Right lobe of liver (tissue), 4 donors: ENCODE data around the gene NEU4.

Source experiments
- POLR2A ChIP-seq: fragments of 450-650 bp; IDR thresholded peaks from one replicate; pipeline ENCODE4 v1.6.1; 2017; ENCODE audit warnings: antibody characterized with exemption, mild to moderate bottlenecking
- TF ChIP-seq, protein P1 (sequence below), 4 donors: fragments of 200-600 bp in 3 of 4; fragments of 450-650 bp in 1 of 4; IDR thresholded peaks; one replicate each; pipeline versions ENCODE4 v1.5.1 to v1.8.0; 2016 to 2022; ENCODE audit warnings: antibody characterized with exemption in 4 of 4, mild to moderate bottlenecking in 2 of 4
- donor health status: DM: no; HTN: no; CAD: no.
- donor health status: DM: no; HTN: no; CAD: no.
- donor health status: DM: no; HTN: yes; CAD: no.

DNA sequence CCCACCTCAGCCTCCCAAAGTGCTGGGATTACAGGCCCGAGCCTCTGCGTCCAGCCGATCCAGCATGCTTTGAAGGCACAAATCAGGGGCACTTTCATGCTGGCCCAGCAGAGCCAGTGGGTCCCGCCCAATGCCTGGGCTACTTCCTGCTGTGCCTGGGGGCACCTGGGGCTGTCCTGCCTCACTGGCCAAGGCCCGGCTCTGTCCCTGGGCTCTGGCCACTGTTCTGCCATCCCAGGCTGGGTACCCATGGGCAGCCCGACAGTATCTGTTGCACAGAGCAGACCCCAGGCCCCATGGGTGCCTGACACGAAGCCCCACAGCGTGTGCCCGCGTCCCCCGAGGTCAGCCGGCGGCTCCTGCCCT is 39.2 kb upstream of the NEU4 start:
- no peak for TF ChIP-seq POLR2A
- TF ChIP-seq, protein P1, sequence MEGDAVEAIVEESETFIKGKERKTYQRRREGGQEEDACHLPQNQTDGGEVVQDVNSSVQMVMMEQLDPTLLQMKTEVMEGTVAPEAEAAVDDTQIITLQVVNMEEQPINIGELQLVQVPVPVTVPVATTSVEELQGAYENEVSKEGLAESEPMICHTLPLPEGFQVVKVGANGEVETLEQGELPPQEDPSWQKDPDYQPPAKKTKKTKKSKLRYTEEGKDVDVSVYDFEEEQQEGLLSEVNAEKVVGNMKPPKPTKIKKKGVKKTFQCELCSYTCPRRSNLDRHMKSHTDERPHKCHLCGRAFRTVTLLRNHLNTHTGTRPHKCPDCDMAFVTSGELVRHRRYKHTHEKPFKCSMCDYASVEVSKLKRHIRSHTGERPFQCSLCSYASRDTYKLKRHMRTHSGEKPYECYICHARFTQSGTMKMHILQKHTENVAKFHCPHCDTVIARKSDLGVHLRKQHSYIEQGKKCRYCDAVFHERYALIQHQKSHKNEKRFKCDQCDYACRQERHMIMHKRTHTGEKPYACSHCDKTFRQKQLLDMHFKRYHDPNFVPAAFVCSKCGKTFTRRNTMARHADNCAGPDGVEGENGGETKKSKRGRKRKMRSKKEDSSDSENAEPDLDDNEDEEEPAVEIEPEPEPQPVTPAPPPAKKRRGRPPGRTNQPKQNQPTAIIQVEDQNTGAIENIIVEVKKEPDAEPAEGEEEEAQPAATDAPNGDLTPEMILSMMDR (IDR thresholded peaks at IDR 0.05), result no peak
